ENCODE data around the gene PCLO. TPM values are rescaled to one million over a fixed set of nuclear protein-coding genes. Genes with fewer than 3 reads are reported as not detected.
A peak's percentile ranks its signal among the peaks of the same experiment; 100 is the strongest.

The PCLO gene
- total RNA-seq, 1 experiment from 2014 or later = 4.1 TPM

DNA sequence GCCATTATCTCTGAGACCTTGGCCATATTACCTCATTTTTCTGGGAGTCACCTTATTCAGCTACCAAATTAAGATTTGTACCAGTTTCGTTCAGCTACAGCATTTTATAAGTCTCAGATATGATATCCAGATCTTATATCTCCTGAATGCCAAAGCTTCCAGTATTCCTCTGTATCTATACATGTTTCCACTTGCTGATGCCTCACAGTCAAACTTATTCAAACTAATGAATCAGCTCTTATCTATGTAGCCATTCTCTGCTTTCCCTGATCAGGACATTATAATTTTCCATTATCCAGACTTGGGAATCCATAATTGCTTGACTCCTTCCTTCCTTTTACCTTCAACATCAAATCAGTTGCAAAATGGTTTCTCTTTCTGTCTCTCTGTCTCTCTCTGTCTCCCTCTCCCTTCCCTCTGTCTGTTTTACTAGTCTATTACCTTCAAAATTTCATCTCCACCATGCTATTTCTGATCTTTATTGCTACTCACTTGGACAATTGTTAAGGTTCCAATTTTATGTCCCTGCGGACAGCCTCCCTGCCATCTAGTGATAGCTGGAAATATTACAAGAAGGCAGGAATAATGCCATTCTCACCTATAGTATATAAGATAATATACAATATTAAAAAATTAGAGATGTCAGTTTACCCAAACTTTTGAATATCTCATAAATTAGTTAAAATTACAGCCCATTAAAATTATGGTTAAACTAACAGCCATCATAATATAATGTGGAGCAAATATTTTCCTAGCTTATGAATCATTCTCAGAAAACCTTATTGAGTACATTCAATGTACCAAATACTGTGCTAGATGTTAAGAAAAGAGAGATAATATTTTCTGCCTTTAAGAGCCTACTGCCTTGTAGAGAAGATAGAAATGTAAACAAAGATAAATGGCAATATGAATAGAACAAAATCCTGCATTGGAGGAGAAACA is 89.8 kb downstream of the PCLO start:
- ChIA-PET CTCF (no interaction called here), POLR2A (no interaction called here)
- DNase-seq = peak in 1 of 2 experiments; percentile 7
- no peaks in the 10 kb centered on the region for H3K4me1 Mint-ChIP-seq (ENCODE audit: low read depth, unreplicated experiment)
- TF ChIP-seq, protein P1, sequence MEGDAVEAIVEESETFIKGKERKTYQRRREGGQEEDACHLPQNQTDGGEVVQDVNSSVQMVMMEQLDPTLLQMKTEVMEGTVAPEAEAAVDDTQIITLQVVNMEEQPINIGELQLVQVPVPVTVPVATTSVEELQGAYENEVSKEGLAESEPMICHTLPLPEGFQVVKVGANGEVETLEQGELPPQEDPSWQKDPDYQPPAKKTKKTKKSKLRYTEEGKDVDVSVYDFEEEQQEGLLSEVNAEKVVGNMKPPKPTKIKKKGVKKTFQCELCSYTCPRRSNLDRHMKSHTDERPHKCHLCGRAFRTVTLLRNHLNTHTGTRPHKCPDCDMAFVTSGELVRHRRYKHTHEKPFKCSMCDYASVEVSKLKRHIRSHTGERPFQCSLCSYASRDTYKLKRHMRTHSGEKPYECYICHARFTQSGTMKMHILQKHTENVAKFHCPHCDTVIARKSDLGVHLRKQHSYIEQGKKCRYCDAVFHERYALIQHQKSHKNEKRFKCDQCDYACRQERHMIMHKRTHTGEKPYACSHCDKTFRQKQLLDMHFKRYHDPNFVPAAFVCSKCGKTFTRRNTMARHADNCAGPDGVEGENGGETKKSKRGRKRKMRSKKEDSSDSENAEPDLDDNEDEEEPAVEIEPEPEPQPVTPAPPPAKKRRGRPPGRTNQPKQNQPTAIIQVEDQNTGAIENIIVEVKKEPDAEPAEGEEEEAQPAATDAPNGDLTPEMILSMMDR (IDR thresholded peaks at IDR 0.05; ENCODE audit: insufficient read depth in 1 of 2, low read depth in 1 of 2, low read length in 1 of 2, severe bottlenecking in 1 of 2, unreplicated experiment in 1 of 2) = peak; percentile 41 to 53
- no peaks in the 10 kb centered on the region for H3K4me1 ChIP-seq
- no TSS peak for BruUV-seq (replicated peaks)
- no peak overlapping the region for H3K4me3 Mint-ChIP-seq (ENCODE audit: unreplicated experiment)
- H3K9me3 ChIP-seq = no peaks in the 10 kb centered on the region
- intact Hi-C loops (cut with micrococcal nuclease; ENCODE audit: unreplicated experiment) = loop anchor here (1.0 kb wide), 1 partner anchor 68 kb away; no protein-coding TSS in a partner anchor
- H3K9me3 Mint-ChIP-seq (ENCODE audit: unreplicated experiment) = no peaks in the 10 kb centered on the region
- no peaks in the 10 kb centered on the region for H3K36me3 ChIP-seq (ENCODE audit: control insufficient read depth, insufficient read depth, low read length)
- H3K27ac Mint-ChIP-seq (ENCODE audit: unreplicated experiment) = no peak overlapping the region
- H3K36me3 Mint-ChIP-seq (ENCODE audit: insufficient read depth, unreplicated experiment) = no peaks in the 10 kb centered on the region
- H3K4me3 ChIP-seq (ENCODE audit: low read depth, low read length) = no peak overlapping the region
- no peaks in the 10 kb centered on the region for H3K27me3 Mint-ChIP-seq (ENCODE audit: insufficient read depth, unreplicated experiment)
- H3K27me3 ChIP-seq (replicated peaks; ENCODE audit: control insufficient read depth, insufficient read depth, low read length) = no peaks in the 10 kb centered on the region

DNA sequence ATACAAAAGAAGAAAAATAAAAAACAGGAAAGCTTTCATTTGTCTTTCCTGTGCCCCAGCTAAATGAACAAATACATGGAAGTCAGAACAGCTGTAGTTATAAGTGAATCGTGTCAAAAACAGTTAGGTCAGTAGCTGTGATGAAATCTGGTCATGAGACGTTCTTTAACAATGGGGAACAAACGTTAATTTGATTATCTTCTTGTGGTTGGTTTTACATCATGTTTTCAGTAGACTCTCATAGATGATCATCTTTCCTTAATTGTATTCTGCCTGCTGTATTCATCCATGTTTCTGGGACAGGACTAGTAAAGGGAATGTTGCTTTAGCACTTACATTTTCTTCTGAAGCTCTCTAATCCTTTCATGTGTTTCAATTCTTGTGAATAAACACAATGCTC is 97.0 kb downstream of the PCLO start:
- Histone ChIP-seq H3K4me1 (no peaks in the 10 kb centered on the region), H3K4me3 (ENCODE audit: low read depth, low read length) (no peak overlapping the region), H3K27me3 (replicated peaks; ENCODE audit: control insufficient read depth, insufficient read depth, low read length) (no peaks in the 10 kb centered on the region), H3K9me3 (no peaks in the 10 kb centered on the region), H3K36me3 (ENCODE audit: control insufficient read depth, insufficient read depth, low read length) (no peaks in the 10 kb centered on the region)
- TF ChIP-seq, protein P1 (IDR thresholded peaks at IDR 0.05; ENCODE audit: insufficient read depth in 1 of 2, low read depth in 1 of 2, low read length in 1 of 2, severe bottlenecking in 1 of 2, unreplicated experiment in 1 of 2) = no peak
- Mint-ChIP-seq H3K4me1 (ENCODE audit: low read depth, unreplicated experiment) (no peaks in the 10 kb centered on the region), H3K36me3 (ENCODE audit: insufficient read depth, unreplicated experiment) (no peaks in the 10 kb centered on the region), H3K27me3 (ENCODE audit: insufficient read depth, unreplicated experiment) (no peaks in the 10 kb centered on the region), H3K9me3 (ENCODE audit: unreplicated experiment) (no peaks in the 10 kb centered on the region), H3K4me3 (ENCODE audit: unreplicated experiment) (no peak overlapping the region), H3K27ac (ENCODE audit: unreplicated experiment) (no peak overlapping the region)
- intact Hi-C loops (cut with micrococcal nuclease; ENCODE audit: unreplicated experiment) = no loop called here
- DNase-seq = no peak
- BruUV-seq (replicated peaks) = no TSS peak
- ChIA-PET POLR2A (no interaction called here), CTCF (no interaction called here)

DNA sequence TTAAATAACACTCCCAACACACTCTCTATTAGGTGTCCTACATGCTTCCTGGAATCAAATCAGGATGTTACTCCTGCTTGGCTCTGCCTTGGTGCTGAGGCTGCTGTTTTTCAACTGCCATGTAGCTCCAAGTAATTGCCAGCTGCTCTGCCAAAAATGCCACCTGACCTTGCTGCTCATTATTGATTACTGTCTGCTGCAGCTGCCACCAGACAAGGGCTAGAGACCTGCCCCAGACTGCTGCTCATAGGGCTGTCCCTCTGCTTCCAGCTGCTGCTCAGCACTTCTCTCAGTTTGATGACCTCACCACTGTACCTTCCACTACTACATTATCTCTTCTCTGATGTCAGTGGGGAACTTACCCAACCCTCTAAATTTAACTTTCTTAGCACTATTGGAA is 102.5 kb downstream of the PCLO start:
- ChIA-PET POLR2A (no interaction called here), CTCF (no interaction called here)
- no peaks in the 10 kb centered on the region for H3K9me3 Mint-ChIP-seq (ENCODE audit: unreplicated experiment)
- H3K4me1 Mint-ChIP-seq (ENCODE audit: low read depth, unreplicated experiment) = no peaks in the 10 kb centered on the region
- TF ChIP-seq, protein P1 (IDR thresholded peaks at IDR 0.05; ENCODE audit: insufficient read depth in 1 of 2, low read depth in 1 of 2, low read length in 1 of 2, severe bottlenecking in 1 of 2, unreplicated experiment in 1 of 2) = no peak
- no peaks in the 10 kb centered on the region for H3K36me3 ChIP-seq (ENCODE audit: control insufficient read depth, insufficient read depth, low read length)
- no peaks in the 10 kb centered on the region for H3K4me1 ChIP-seq
- no peaks in the 10 kb centered on the region for H3K9me3 ChIP-seq
- H3K27me3 ChIP-seq (replicated peaks; ENCODE audit: control insufficient read depth, insufficient read depth, low read length) = no peaks in the 10 kb centered on the region
- H3K4me3 ChIP-seq (ENCODE audit: low read depth, low read length) = no peak overlapping the region
- DNase-seq = no peak
- no TSS peak for BruUV-seq (replicated peaks)
- H3K27me3 Mint-ChIP-seq (ENCODE audit: insufficient read depth, unreplicated experiment) = no peaks in the 10 kb centered on the region
- no peak overlapping the region for H3K27ac Mint-ChIP-seq (ENCODE audit: unreplicated experiment)
- H3K36me3 Mint-ChIP-seq (ENCODE audit: insufficient read depth, unreplicated experiment) = no peaks in the 10 kb centered on the region
- no peak overlapping the region for H3K4me3 Mint-ChIP-seq (ENCODE audit: unreplicated experiment)
- intact Hi-C loops (cut with micrococcal nuclease; ENCODE audit: unreplicated experiment) = no loop called here

Data from Caco-2 (cell line).